B cell (primary cell): ENCODE measurements around the gene PRIM2. TPM values are rescaled to one million over a fixed set of nuclear protein-coding genes. Genes with fewer than 3 reads are reported as not detected.
"Not testable (repeated sequence)": the region's sequence is repeated elsewhere in the genome, so short reads cannot be mapped to it uniquely, and the experiment has no call there.

Experiments used
- ATAC-seq: fragments of 200-7000 bp; cut with Tn5 transposase; one replicate; pipeline ENCODE4 v1.10.0; 2021; ENCODE audit warnings: low read depth, mild to moderate bottlenecking, moderate number of reproducible peaks, moderate library complexity
- CTCF ChIA-PET: fragments of 350-600 bp; sonication (Branson Sonifier 250); formaldehyde crosslinking; loops from one replicate; lab custom pipeline; 2021; ENCODE audit warnings: antibody characterized with exemption, inconsistent platforms; lab: Charles Lee
- POLR2A ChIA-PET: fragments of 350-600 bp; sonication (Branson Sonifier 250); formaldehyde crosslinking; loops from one replicate; lab custom pipeline; 2021; ENCODE audit warnings: antibody characterized with exemption; lab: Charles Lee
- DNase-seq: peaks from one replicate; pipeline ENCODE4 v3.0.0; 2013
- H2AFZ ChIP-seq: 2 replicates; pipeline ENCODE4 v1.6.1; 2012; ENCODE audit warnings: mild to moderate bottlenecking, low read depth, low read length; ENCODE audit not compliant: insufficient read depth, poor library complexity, severe bottlenecking
- H3K27ac ChIP-seq, 2 donors: 1 replicate in 1 of 2; 2 replicates in 1 of 2; pipeline ENCODE4 v1.5.1; 2012 to 2013; ENCODE audit warnings: low read length in 2 of 2, mild to moderate bottlenecking in 2 of 2, moderate library complexity in 1 of 2
- H3K27me3 ChIP-seq, 4 experiments: fragments of 200-600 bp in 1 of 4; sonication (generic) in 1 of 4; replicated peaks in 1 of 4; 1 replicate in 2 of 4; 2 replicates in 2 of 4; pipeline versions ENCODE4 v1.6.1 to v1.7.0; 2013 to 2016; ENCODE audit warnings: low read length in 3 of 4, mild to moderate bottlenecking in 2 of 4, mixed read lengths in 1 of 4, moderate library complexity in 1 of 4; ENCODE audit not compliant: insufficient read depth in 4 of 4, control insufficient read depth in 3 of 4; ENCODE audit errors: control extremely low read depth in 1 of 4
- H3K36me3 ChIP-seq, 2 experiments: replicated peaks in 1 of 2; 1 replicate in 1 of 2; 2 replicates in 1 of 2; pipeline versions ENCODE4 v1.6.1 to v1.7.1; 2013; ENCODE audit warnings: low read length in 1 of 2; ENCODE audit not compliant: insufficient read depth in 2 of 2, control insufficient read depth in 1 of 2; ENCODE audit errors: control extremely low read depth in 1 of 2, extremely low read depth in 1 of 2
- H3K4me1 ChIP-seq, 2 donors: fragments of 200-600 bp in 1 of 2; sonication (generic) in 1 of 2; 1 replicate in 1 of 2; 2 replicates in 1 of 2; pipeline versions ENCODE4 v1.5.1 to v1.6.1; 2013 to 2017; ENCODE audit warnings: low read length in 2 of 2; ENCODE audit not compliant: control insufficient read depth in 2 of 2, insufficient read depth in 2 of 2
- H3K4me2 ChIP-seq: replicated peaks from 2 replicates; pipeline ENCODE3; 2012; ENCODE audit warnings: mild to moderate bottlenecking, low read depth, low read length; ENCODE audit not compliant: poor library complexity, severe bottlenecking
- H3K4me3 ChIP-seq, 5 experiments: fragments of 200-600 bp in 1 of 5; sonication (generic) in 1 of 5; 1 replicate in 3 of 5; 2 replicates in 2 of 5; pipeline versions ENCODE4 v1.5.1 to v1.7.0; 2011 to 2016; ENCODE audit warnings: low read length in 4 of 5, mild to moderate bottlenecking in 4 of 5, low read depth in 2 of 5, control low read depth in 1 of 5, moderate library complexity in 1 of 5; ENCODE audit not compliant: insufficient read depth in 1 of 5; ENCODE audit errors: control extremely low read depth in 1 of 5, extremely low read depth in 1 of 5
- H3K79me2 ChIP-seq: fragments of 200-600 bp; sonication (generic); one replicate; pipeline ENCODE4 v1.6.0; 2016; ENCODE audit warnings: low read length; ENCODE audit not compliant: control insufficient read depth, insufficient read depth
- H3K9ac ChIP-seq: fragments of 200-600 bp; sonication (generic); 2 replicates; pipeline ENCODE4 v1.6.1; 2017; ENCODE audit warnings: mild to moderate bottlenecking, low read length, moderate library complexity
- H3K9me3 ChIP-seq, 3 donors: one replicate each; pipeline versions ENCODE4 v1.6.1 to v1.7.1; 2013; ENCODE audit warnings: low read length in 2 of 3; ENCODE audit not compliant: control insufficient read depth in 2 of 3, insufficient read depth in 1 of 3; ENCODE audit errors: control extremely low read depth in 1 of 3
- H4K20me1 ChIP-seq: 2 replicates; pipeline ENCODE4 v1.6.0; 2012; ENCODE audit warnings: mild to moderate bottlenecking, low read length; ENCODE audit not compliant: insufficient read depth, control insufficient read depth, poor library complexity, severe bottlenecking
- H3K27ac Mint-ChIP-seq: one replicate; pipeline ENCODE4 v1.8.0; 2021; ENCODE audit warnings: mixed read lengths
- H3K27me3 Mint-ChIP-seq: one replicate; pipeline ENCODE4 v1.8.0; 2021; ENCODE audit warnings: mixed read lengths
- H3K4me1 Mint-ChIP-seq: one replicate; pipeline ENCODE4 v1.8.0; 2021; ENCODE audit warnings: mixed read lengths
- H3K4me3 Mint-ChIP-seq: one replicate; pipeline ENCODE4 v1.8.0; 2021; ENCODE audit warnings: mixed read lengths
- H3K9me3 Mint-ChIP-seq: one replicate; pipeline ENCODE4 v1.8.0; 2022; ENCODE audit warnings: mixed read lengths; ENCODE audit not compliant: insufficient read depth
- WGBS: methylation state at CpG from one replicate; pipeline ENCODE4 v1.1.5; 2013; ENCODE audit warnings: missing lambda C conversion rate; ENCODE audit not compliant: insufficient coverage; 5-methylcytosine and 5-hydroxymethylcytosine counted together
- intact Hi-C: fragments of 100-400 bp; cut with micrococcal nuclease; formaldehyde crosslinking; loops from one replicate; pipeline ENCODE4 v1.10.0; 2022
- polyA plus RNA-seq: library from polyadenylated mRNA; depleted of rRNA; stranded (reverse); fragments of >200 nt; gene quantifications from 2 replicates; pipeline ENCODE4 v1.2.3, GENCODE V29; 2012
- total RNA-seq, 2 donors: library from RNA; stranded (reverse); fragments of 120-200 nt in 1 of 2; gene quantifications; 1 replicate in 1 of 2; 2 replicates in 1 of 2; pipeline versions ENCODE4 v1.2.3 to v1.2.4, GENCODE V29; 2013 to 2022

PRIM2 gene
- total and polyA plus RNA-seq, 2 donors (not counting 1 experiment from before 2014, with no cell fraction given), result 5.2 to 21.0 TPM

DNA sequence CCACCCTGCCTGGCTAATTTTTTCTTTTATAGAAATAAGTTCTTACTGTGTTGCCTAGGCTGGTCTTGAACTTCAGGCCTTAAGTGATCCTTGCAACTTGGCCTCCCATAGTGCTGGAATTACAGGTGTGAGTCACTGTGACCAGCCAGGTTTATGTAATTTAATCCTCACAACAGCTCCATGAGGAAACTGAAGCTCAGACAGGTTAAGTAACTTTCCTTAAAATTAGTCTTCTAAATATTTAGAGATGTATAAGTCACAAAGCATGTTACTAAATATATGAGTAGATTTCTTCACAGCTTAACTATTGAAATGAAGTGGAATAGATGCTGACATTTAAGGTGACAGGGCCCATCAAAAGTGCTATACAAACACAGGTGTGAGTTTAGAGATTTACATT is 30.2 kb downstream of the PRIM2 start:
- H3K9me3 Mint-ChIP-seq, ATAC-seq, H3K79me2 ChIP-seq, H3K36me3 ChIP-seq, H3K4me1 ChIP-seq, H3K4me3 ChIP-seq, intact Hi-C loops, H3K9me3 ChIP-seq, POLR2A ChIA-PET, H3K4me2 ChIP-seq, H3K27ac Mint-ChIP-seq, H4K20me1 ChIP-seq, DNase-seq, H3K27ac ChIP-seq, H2AFZ ChIP-seq, CTCF ChIA-PET, H3K27me3 ChIP-seq, H3K4me3 Mint-ChIP-seq, H3K27me3 Mint-ChIP-seq, H3K9ac ChIP-seq: not testable (repeated sequence)
- H3K4me1 Mint-ChIP-seq, result peaks cover 26% of the 10 kb centered on the region

DNA sequence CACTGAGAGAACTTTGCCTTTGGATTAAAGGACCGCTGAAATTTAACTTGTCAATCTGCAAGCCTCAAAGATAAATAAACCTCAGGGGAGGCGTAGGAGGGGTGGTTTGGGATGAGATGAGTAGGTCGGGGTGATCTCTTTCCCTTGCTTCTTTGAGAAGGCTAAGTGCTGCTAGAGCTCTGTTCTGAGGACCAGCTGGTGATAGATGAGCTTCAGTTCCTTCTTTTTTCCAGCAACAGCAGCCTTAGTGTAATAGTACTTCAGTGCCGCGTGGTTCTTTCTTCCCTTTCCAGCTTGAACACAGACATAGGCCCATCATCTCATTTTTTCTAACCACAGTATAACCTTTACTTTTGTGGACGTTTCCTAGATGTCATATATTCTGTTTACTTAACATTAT is 33.0 kb downstream of the PRIM2 start:
- H3K9ac ChIP-seq, H3K79me2 ChIP-seq, ATAC-seq, H3K27ac Mint-ChIP-seq, H3K27ac ChIP-seq, H3K9me3 Mint-ChIP-seq, H3K27me3 Mint-ChIP-seq, H3K4me3 Mint-ChIP-seq, intact Hi-C loops, H3K9me3 ChIP-seq, H3K4me2 ChIP-seq, H3K27me3 ChIP-seq, POLR2A ChIA-PET, H3K4me1 ChIP-seq, H3K4me3 ChIP-seq, H3K36me3 ChIP-seq, DNase-seq, H4K20me1 ChIP-seq, H2AFZ ChIP-seq, CTCF ChIA-PET: not testable (repeated sequence)
- peaks cover 24% of the 10 kb centered on the region for H3K4me1 Mint-ChIP-seq
- WGBS, result 10% methylated on average over 2 of the region's 6 CpGs

DNA sequence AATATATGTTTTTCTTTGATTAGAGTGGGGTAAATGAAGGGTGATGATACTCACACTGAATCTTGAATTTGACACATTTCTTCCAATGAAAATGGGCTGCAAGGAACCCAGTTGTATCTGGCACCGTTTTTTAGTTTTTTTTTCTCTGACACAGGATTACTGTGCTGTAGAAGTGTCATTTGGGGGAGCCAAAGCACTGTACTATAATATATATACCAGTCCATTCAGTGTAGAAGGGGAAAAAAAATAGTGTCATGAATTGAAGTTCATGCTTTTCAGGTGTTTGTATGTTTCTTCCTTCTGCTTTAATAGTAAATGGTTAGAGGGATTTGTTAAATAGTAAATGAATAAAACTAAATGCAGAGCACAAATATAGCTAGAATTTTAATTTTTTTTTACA is 35.2 kb downstream of the PRIM2 start:
- H3K4me2 ChIP-seq, H3K79me2 ChIP-seq, DNase-seq, POLR2A ChIA-PET, H3K27me3 ChIP-seq, H3K4me3 ChIP-seq, H4K20me1 ChIP-seq, H3K4me3 Mint-ChIP-seq, H3K9ac ChIP-seq, ATAC-seq, H3K9me3 Mint-ChIP-seq, intact Hi-C loops, CTCF ChIA-PET, H3K36me3 ChIP-seq, H3K27ac ChIP-seq, H3K27ac Mint-ChIP-seq, H2AFZ ChIP-seq, H3K9me3 ChIP-seq, H3K27me3 Mint-ChIP-seq, H3K4me1 ChIP-seq: not testable (repeated sequence)
- H3K4me1 Mint-ChIP-seq, result peaks cover 17% of the 10 kb centered on the region
- no CpG with 5 or more reads among the region's 1 CpG for WGBS

DNA sequence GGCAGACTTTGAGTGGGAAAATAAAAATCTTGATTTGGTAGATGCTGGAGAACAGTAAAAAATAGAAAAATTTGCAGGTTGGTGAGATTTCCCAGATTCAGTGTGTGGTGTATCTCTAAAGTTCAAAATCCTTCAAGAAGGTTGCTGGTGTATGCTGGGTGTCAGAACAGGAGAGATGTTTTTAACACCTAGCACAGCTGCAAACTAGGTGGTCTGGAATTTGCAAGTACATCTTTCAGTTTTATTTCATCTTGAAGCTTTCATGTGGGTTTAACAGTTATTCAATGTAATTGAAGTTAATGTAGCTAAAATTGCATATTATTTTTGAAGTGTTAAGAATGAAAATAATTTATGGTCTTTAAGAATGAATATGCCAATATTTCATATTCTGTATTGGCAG is 40.9 kb downstream of the PRIM2 start:
- H2AFZ ChIP-seq, H3K9me3 ChIP-seq, H3K27me3 Mint-ChIP-seq, H3K36me3 ChIP-seq, H3K4me3 ChIP-seq, H3K9me3 Mint-ChIP-seq, H3K4me3 Mint-ChIP-seq, H3K9ac ChIP-seq, H3K4me1 Mint-ChIP-seq, H3K79me2 ChIP-seq, H3K27ac ChIP-seq, ATAC-seq, H3K27me3 ChIP-seq, H3K27ac Mint-ChIP-seq, CTCF ChIA-PET, DNase-seq, intact Hi-C loops, POLR2A ChIA-PET, H4K20me1 ChIP-seq, H3K4me2 ChIP-seq, H3K4me1 ChIP-seq: not testable (repeated sequence)
